ENCODE data around the gene KRT6A.

The KRT6A gene

GRCh38 chr12:52537101-52537500 is 44.0 kb upstream of the KRT6A start:
- H3K36me3 Mint-ChIP-seq (ENCODE audit: low read depth), result no peaks in the 10 kb centered on the region
- H3K27me3 Mint-ChIP-seq (ENCODE audit: low read depth), result peaks cover 5% of the 10 kb centered on the region
- no peak overlapping the region for H3K4me3 Mint-ChIP-seq
- H3K27ac Mint-ChIP-seq, result no peak overlapping the region
- TF ChIP-seq CTCF (IDR thresholded peaks at IDR 0.05; ENCODE audit: unreplicated experiment in 3 of 3), result no peak
- peaks cover 8% of the 10 kb centered on the region for H3K4me1 Mint-ChIP-seq
- H3K9me3 Mint-ChIP-seq, result no peaks in the 10 kb centered on the region

- Mint-ChIP-seq H3K36me3 (ENCODE audit: low read depth) (no peaks in the 10 kb centered on the region), H3K4me1 (peaks cover 8% of the 10 kb centered on the region), H3K27me3 (ENCODE audit: low read depth) (peaks cover 9% of the 10 kb centered on the region), H3K4me3 (no peak overlapping the region), H3K27ac (no peak overlapping the region), H3K9me3 (no peaks in the 10 kb centered on the region)
- no peak for TF ChIP-seq CTCF (IDR thresholded peaks at IDR 0.05; ENCODE audit: unreplicated experiment in 3 of 3)
Measured at GRCh38 chr12:52535574-52535973, 42.5 kb upstream of the KRT6A start.

GRCh38 chr12:52534482-52534881 is 41.4 kb upstream of the KRT6A start:
- Mint-ChIP-seq H3K9me3 (no peaks in the 10 kb centered on the region), H3K27me3 (ENCODE audit: low read depth) (peaks cover 9% of the 10 kb centered on the region), H3K27ac (no peak overlapping the region), H3K36me3 (ENCODE audit: low read depth) (no peaks in the 10 kb centered on the region), H3K4me3 (no peak overlapping the region), H3K4me1 (peaks cover 7% of the 10 kb centered on the region)
- TF ChIP-seq CTCF (IDR thresholded peaks at IDR 0.05; ENCODE audit: unreplicated experiment in 3 of 3), result no peak

GRCh38 chr12:52533686-52534470 is 40.8 kb upstream of the KRT6A start:
- H3K9me3 Mint-ChIP-seq, result no peaks in the 10 kb centered on the region
- no peaks in the 10 kb centered on the region for H3K36me3 Mint-ChIP-seq (ENCODE audit: low read depth)
- no peak overlapping the region for H3K27ac Mint-ChIP-seq
- H3K27me3 Mint-ChIP-seq (ENCODE audit: low read depth), result peaks cover 9% of the 10 kb centered on the region
- H3K4me3 Mint-ChIP-seq, result no peak overlapping the region
- no peak for TF ChIP-seq CTCF (IDR thresholded peaks at IDR 0.05; ENCODE audit: unreplicated experiment in 3 of 3)
- H3K4me1 Mint-ChIP-seq, result peaks cover 1% of the 10 kb centered on the region

- H3K36me3 Mint-ChIP-seq (ENCODE audit: low read depth), result no peaks in the 10 kb centered on the region
Measured at GRCh38 chr12:52532636-52533035, 39.6 kb upstream of the KRT6A start.

More at GRCh38 chr12:52532636-52533035, 39.6 kb upstream of the KRT6A start:
- Mint-ChIP-seq H3K4me1 (no peaks in the 10 kb centered on the region), H3K27me3 (ENCODE audit: low read depth) (peaks cover 15% of the 10 kb centered on the region), H3K9me3 (no peaks in the 10 kb centered on the region), H3K4me3 (no peak overlapping the region), H3K27ac (no peak overlapping the region)
- no peak for TF ChIP-seq CTCF (IDR thresholded peaks at IDR 0.05; ENCODE audit: unreplicated experiment in 3 of 3)
